AG04450 (cell line): Measurements from ENCODE around the gene ZFYVE28. TPM values are rescaled to one million over a fixed set of nuclear protein-coding genes. Genes with fewer than 3 reads are reported as not detected.
A peak's percentile ranks its signal among the peaks of the same experiment; 100 is the strongest.

ENCODE experiments used
- CTCF ChIA-PET: fragments of 300-600, 350-600 bp; formaldehyde crosslinking; extraction: SDS; loops from one replicate; lab custom pipeline; 2022; ENCODE audit warnings: antibody characterized with exemption, inconsistent platforms; lab: Charles Lee
- POLR2A ChIA-PET: fragments of 350-600 bp; formaldehyde crosslinking; extraction: SDS; loops from one replicate; lab custom pipeline; 2021; ENCODE audit warnings: antibody characterized with exemption, inconsistent platforms; lab: Yijun Ruan, JAX
- DNase-seq: peaks from one replicate; pipeline ENCODE4 v3.0.0-alpha.2; 2011; ENCODE audit warnings: low read depth, low spot score
- H3K27ac ChIP-seq: one replicate; pipeline ENCODE4 v1.5.1; 2012; ENCODE audit warnings: low read depth, low read length, control low read depth
- H3K27me3 ChIP-seq: one replicate; pipeline ENCODE4 v1.6.0; 2012; ENCODE audit warnings: low read length; ENCODE audit not compliant: control insufficient read depth, insufficient read depth
- H3K4me3 ChIP-seq: 2 replicates; pipeline ENCODE4 v1.5.1; 2011; ENCODE audit warnings: mild to moderate bottlenecking, low read depth, low read length, control low read depth
- H3K9me3 ChIP-seq: 2 replicates; pipeline ENCODE4 v1.5.1; 2012; ENCODE audit warnings: low read length; ENCODE audit not compliant: control insufficient read depth, insufficient read depth
- CTCF ChIP-seq: IDR thresholded peaks from 2 replicates; pipeline ENCODE4 v1.5.1; 2011; ENCODE audit warnings: low read depth, low read length, control low read depth, inconsistent platforms
- polyA plus RNA-seq: library from polyadenylated mRNA; depleted of rRNA; stranded (reverse); fragments of >200 nt; gene quantifications from 2 replicates; pipeline ENCODE4 v1.2.3, GENCODE V29; 2011

Gene ZFYVE28
- polyA plus RNA-seq, 1 experiment: 2.2 TPM

- ChIA-PET POLR2A (no interaction called here), CTCF (no interaction called here)
- no peak overlapping the region for H3K27ac ChIP-seq
- H3K4me3 ChIP-seq: no peak overlapping the region
- no peak for DNase-seq
- no peak for TF ChIP-seq CTCF
- no peaks in the 10 kb centered on the region for H3K9me3 ChIP-seq
- peaks cover 3% of the 10 kb centered on the region for H3K27me3 ChIP-seq
Observed at GRCh38 chr4:2407991-2408342, 10.5 kb downstream of the ZFYVE28 start.

- ChIA-PET POLR2A (no interaction called here), CTCF (no interaction called here)
- Histone ChIP-seq H3K4me3 (no peak overlapping the region), H3K9me3 (no peaks in the 10 kb centered on the region), H3K27me3 (peaks cover 7% of the 10 kb centered on the region), H3K27ac (no peak overlapping the region)
- no peak for TF ChIP-seq CTCF
- no peak for DNase-seq
Observed at GRCh38 chr4:2406920-2407319, 11.5 kb downstream of the ZFYVE28 start.

- CTCF ChIA-PET: no interaction called here
- POLR2A ChIA-PET: no interaction called here
- no peak for DNase-seq
Observed at GRCh38 chr4:2406406-2406805, 12.0 kb downstream of the ZFYVE28 start.

GRCh38 chr4:2402941-2403340 lies 15.5 kb downstream of the ZFYVE28 start:
- no peak for TF ChIP-seq CTCF
- POLR2A ChIA-PET: no interaction called here
- CTCF ChIA-PET: interaction anchor here (0.6 to 1.2 kb wide), 2 partner anchors 11 to 125 kb away, joined by 3 to 6 read pairs; no protein-coding TSS in a partner anchor
- no peak for DNase-seq
- Histone ChIP-seq H3K9me3 (no peaks in the 10 kb centered on the region; the same call in 1 of the 2 replicates), H3K4me3 (no peak overlapping the region), H3K27ac (no peak overlapping the region), H3K27me3 (peaks cover 19% of the 10 kb centered on the region)

More at GRCh38 chr4:2406406-2406805, 12.0 kb downstream of the ZFYVE28 start:
- TF ChIP-seq CTCF: no peak
- H3K27ac ChIP-seq: no peak overlapping the region
- H3K4me3 ChIP-seq: no peak overlapping the region
- H3K27me3 ChIP-seq: peaks cover 11% of the 10 kb centered on the region
- H3K9me3 ChIP-seq: no peaks in the 10 kb centered on the region

- Histone ChIP-seq H3K27ac (no peak overlapping the region), H3K4me3 (peak overlapping the region; percentile 43), H3K9me3 (no peaks in the 10 kb centered on the region; the same call in 1 of the 2 replicates), H3K27me3 (peaks cover 19% of the 10 kb centered on the region)
- POLR2A ChIA-PET: interaction anchor here (0.6 to 0.7 kb wide), 2 partner anchors 140 to 318 kb away, joined by 3 to 4 read pairs; partner anchors contain the start of gene MXD4
- no peak for TF ChIP-seq CTCF
- no peak for DNase-seq
- CTCF ChIA-PET: interaction anchor here (0.5 to 1.2 kb wide), 3 partner anchors 11 to 371 kb away, joined by 3 to 6 read pairs (median 3); no protein-coding TSS in a partner anchor
Observed at GRCh38 chr4:2402048-2402842, 16.2 kb downstream of the ZFYVE28 start.
